C1 segment of cervical spinal cord (tissue), 14 donors: ENCODE data around the gene PRR7.
"Not testable (repeated sequence)": the region's sequence is repeated elsewhere in the genome, so short reads cannot be mapped to it uniquely, and the experiment has no call there.

Source experiments
- DNase-seq, 14 donors: peaks; one replicate each; lab custom pipeline; 2025; lab: John Stamatoyannopoulos, UW

The PRR7 gene, protein sequence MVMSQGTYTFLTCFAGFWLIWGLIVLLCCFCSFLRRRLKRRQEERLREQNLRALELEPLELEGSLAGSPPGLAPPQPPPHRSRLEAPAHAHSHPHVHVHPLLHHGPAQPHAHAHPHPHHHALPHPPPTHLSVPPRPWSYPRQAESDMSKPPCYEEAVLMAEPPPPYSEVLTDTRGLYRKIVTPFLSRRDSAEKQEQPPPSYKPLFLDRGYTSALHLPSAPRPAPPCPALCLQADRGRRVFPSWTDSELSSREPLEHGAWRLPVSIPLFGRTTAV

DNA sequence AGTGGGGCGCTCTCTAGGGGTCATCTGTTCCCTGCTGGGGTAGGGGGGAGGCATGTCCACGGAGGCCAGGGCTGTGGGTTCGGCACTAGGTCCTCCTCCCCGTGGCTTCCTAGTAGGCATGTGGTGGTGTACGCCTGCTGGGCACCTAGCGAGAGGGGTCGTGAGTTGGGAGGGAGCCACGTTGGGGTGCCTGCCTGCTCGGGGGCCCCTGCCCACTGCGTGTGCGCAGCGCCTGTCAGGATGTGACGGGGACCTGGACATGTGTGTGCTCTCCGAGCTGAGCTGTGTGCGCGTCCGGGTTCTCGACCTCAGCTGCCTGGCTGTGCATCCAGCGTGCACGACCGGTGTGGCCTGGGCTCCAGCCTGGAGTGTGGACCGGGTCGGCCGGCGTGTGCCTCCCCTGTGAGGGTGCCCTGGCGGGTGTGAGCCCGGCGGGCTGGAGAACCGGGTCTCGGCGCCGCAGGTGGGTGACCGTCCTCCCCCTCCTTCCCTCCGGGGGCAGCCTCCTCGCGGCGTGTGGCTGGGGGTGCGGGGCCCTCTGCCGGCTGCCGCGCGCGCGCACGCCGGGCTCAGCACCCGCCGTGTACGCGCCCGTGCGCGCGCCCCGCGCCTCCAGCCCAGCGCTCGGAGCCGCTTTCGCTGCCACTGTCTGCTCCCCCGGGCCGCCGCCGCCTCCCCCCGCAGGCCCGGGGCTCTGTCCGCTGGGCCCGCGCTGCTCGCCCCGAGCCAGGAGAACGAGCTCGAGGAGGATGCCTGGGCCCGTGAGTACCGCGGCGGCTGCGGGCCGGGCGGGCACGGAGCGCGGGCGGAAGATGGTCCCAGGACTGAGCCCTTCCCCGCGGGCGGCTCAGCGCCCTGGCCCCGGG lies at the start of gene PRR7:
PRR7 (plus strand) TSS at position 615 of the 866 bp plus-strand sequence. CDS start 8,254 bp downstream, outside the sequence.
- DNase-seq: peak in 12 of 14 donors; percentile 44 to 82 (median 56)

DNA sequence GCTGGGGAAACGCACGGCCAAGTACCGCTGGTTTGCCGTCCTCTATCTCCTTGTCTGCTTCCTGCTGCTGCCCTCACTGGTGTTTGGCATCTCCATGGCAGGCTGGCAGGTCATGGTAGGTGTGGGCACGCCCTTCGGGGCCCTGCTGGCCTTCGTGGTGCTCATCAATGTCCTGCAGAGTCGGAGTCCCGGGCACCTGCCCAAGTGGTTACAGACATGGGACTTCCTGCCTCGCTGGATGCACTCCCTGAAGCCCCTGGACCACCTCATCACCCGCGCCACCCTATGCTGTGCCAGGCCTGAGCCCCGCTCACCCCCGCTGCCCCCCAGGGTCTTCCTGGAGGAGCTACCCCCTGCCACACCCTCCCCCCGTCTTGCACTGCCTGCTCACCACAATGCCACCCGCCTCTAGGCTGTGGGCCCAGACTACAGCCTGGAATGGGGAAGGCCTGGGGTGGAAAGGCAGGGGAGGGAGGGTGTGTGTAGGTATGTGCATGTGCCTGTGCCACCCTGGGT lies 48.7 kb upstream of the PRR7 start:
- no peak for DNase-seq

DNA sequence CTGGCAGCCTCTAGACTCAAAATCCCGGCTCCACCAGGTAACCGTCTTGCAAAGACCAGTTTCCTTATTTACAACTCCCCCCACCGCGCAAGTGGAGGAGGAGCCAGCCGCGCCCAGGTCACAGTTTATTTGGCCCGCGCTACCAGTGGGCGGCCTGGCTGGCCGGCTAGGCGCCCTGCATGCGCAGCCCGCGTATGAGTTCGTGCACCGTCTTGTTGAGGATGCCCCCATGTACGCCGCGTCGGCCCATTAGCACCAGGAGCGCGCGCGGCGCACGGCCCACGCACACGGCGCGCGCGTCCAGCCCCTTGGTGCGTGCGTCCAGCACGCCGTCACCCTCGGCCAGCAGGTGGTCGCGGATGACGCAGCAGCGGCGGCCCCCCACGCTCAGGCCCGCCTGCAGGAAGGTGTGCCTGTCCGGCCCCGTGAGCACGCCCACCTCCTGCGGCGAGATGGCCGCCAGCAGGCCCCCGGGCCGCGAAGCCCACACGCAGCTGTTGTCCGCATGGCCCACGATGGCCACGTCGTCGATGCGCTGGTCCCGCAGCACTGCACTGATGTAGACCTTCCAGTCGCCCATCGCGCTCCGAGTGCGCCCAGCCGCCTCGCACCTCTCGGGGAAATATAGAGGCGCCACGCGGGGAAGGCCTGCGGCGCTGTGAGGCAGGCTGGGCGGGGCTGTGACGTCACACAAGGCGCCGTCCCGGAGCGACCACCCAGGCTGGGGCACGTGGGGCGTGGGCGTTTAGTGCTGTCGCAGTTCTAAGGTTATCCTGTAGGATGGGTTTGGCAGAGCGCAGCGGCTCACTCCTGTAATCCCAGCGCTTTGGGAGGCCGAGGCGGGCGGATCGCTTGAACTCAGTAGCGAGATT lies 46.4 kb upstream of the PRR7 start, which contains the start of gene PFN3:
PFN3 (minus strand) TSS at position 665 of the 872 bp plus-strand sequence; CDS start at position 580, 85 bp downstream.
- no peak for DNase-seq

DNA sequence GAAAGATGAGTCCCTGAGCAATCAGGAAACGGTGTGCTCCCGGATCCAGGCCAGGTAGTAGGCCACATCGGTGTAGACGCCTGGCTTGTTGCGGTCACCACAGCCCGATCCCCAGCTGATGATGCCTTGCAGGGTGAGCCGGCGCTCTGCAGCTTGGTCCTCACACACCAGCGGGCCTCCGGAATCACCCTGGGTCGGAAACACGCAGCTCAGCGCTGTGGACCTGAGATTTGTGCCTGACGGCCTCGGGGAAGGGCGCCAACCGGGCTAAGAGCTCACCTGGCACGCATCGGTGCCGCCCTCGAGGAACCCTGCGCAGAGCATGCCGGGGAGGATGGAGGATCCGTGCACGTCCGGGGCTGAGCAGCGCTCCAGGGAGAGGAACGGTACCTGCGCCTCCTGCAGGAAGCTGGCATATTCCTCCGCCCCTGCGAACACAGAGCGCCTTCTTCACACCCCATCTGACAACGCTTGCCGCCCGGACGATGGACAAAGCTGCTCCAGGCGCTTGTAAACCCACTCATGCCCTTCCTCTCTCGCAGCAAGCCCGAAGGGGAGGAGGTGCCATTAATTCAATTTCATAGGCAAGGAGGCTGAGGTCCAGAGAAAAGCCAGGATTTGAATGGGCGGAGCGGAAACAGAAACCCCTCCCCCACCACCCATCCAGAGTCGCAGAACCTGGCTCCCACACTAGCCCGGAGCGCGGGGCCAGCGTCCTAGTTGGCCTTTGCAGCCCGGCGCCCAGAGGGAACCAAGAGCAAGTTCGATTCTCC lies 44.2 kb upstream of the PRR7 start:
- DNase-seq: peak in 1 of 14 donors; percentile 31

DNA sequence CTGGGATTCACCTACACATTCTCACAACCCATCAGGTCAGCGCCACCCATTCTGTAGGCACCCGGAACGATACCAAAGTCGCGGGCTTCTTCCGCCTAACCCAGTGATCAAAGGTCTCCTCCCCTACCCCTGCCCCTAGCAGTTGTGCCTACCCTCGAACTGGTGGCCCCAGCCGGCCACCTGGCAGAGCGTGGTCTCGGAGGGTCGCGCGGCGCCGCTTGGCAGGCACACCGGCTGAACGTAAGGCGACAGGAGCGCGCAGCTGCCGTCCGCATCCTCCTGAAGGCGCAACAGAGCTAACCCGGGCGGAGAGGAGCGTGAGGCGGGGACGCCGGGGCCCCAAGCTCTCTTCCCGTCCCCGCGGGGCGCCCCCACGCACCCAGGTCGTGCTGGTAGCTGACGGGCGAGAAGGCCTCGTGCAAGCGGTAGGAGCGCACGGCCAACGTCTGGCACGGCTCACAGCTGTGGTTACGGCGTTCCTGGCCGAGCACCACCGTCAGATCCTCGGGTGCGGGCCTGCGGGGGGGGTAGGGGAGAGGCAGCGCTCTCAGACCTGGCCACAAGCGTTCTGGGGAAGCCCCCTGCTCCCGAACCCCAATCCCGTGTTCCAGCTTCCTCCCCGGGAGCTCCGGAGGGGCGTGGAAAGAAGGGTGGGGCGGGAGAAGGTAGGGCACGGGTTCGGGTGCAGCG lies 43.4 kb upstream of the PRR7 start:
- DNase-seq: no peak

DNA sequence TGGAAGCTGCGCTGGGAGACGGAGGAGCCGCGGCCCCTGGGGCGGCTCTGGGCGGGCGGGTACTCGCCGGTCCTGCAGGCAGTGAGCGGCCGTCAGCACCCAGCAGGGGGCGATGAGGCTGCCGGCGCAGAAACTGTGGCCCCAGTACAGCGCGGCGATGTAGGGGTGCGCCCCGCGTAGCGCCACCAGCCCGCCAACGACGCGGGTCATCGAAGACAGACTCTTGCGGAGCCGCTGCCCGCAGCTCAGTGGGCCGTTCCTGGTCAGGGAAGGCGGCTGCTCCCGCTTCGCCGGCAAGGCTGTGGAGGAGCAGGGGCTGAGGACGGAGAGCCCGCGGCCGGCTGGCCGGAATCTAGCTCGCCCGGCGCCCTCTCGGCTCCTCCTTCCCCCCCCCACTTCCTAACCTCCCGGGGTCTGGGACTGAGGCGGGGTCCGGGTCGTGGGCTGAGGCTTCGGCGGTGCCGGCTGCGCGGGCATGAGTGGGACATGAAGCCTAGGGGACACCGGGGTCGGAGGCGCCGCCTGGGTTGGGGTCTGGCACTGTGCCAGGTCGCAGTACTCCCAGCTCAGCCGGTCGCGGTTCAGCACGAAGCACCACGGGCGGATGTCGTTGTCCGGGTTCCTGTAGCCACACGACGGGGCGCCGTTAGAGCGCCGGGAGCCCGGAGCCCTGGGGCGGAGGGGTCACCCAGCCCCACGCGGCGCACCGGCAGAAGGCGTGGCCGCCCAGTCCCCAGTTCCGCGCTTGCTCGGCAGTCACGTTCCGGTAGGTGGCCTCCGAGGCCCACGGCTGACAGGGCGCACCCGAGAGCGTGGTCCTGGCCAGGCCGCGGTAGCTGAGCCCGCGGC lies 42.6 kb upstream of the PRR7 start:
- peak in 12 of 14 donors; percentile 4 to 57 (median 38) for DNase-seq

DNA sequence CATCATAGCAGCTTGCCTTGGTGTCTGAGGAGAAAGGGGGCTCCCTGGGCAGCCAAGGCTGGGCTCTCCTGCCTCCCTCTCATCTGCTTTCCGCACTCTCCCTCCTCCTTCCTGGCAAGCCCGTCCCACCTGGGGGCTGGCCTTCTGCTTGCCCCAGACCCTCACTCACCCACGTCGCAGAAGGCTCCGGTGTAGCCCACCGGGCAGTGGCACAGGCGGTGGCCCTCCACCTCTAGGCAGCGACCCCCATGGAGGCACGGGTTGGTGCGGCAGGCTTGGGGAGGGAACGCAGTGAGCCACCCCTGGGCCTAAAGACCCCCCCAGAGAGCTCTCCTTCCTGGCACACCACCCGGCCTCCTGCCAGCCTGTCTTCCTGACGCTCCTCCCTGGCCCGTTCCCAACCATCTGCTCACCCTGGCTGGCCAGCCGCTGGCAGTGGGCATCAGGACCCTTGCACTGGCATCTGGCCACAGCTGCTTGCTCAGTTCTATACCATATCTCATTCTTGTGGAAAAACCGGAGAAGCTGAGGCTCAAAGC lies 41.9 kb upstream of the PRR7 start:
- DNase-seq: no peak

DNA sequence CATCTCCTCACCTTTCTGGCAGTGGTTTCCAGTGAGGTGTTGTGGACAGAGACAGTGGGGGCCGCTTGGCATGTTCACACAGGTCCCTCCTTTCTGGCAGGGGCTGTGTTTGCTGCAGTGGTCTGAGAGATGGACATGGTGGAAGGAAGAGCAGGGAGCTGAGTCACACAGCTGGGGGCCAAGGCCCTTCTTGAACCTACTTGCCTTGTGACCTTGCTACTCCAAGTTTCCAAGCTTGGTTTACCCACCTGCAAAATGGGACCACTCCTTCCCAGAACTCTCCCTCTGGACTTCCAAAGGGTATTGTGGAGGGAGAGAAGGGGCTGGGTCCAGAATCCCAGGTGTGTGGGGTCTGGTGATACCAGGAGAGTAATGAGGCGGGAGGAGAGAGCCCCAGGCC lies 41.3 kb upstream of the PRR7 start:
- no peak for DNase-seq

DNA sequence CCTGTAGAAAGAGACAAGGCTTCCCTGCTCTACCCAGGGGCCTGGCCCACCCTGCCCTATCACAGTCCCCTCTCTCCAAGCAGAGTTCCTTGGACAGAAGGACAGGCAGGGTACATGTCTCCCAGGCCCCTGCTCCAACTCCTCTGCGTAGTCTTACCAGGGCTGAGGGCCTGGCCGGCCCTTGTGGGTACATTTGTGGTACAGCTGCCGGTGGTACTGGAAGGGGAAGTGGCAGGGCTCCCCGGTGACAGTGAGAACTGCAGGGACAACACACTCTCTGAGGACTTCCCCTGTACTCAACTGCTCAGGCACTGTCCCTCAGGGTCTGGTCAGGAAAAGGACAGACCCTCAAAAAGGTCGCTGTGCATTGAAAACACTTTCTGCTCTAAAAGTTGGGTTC lies 40.8 kb upstream of the PRR7 start:
- DNase-seq: no peak

DNA sequence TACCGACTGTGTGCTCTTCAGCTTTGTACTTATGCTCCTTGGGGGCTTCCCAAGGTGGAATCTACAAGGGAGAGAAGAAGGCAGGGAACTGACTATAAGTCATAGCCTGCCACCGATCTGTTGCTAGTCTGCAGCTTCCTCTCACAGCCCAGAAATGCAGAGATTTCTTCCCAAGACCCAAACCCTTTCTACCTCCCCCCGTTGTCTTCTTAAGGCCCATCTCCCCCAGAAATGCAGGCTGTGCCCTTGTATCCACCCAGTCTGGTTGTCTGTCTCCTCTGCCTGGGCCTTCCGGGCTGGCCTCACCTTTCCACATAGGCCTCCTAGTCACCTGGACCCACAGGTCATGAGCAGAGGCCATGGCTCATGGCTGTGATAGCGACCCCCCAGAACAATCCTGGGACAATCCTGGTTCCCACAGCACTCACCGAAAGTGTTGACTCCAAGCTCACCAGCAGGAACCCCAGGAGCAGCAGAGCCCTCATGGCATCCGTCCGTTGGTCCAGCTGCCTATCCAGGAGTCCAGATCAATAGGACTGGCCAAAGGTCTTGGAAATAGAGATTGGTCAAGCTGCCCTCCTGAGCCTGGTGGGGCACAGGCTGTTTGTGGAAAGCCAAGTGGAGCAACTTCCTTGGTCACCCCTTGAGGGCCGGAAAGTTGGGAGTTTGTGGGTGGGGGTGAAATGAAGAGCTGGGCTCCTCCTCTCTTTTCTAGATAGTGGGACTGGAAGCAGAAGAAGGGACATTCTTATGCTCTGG lies 37.4 kb upstream of the PRR7 start, which contains the start of gene F12:
F12 (minus strand) TSS at position 522 of the 759 bp plus-strand sequence; CDS start at position 485, 37 bp downstream.
- no peak for DNase-seq

DNA sequence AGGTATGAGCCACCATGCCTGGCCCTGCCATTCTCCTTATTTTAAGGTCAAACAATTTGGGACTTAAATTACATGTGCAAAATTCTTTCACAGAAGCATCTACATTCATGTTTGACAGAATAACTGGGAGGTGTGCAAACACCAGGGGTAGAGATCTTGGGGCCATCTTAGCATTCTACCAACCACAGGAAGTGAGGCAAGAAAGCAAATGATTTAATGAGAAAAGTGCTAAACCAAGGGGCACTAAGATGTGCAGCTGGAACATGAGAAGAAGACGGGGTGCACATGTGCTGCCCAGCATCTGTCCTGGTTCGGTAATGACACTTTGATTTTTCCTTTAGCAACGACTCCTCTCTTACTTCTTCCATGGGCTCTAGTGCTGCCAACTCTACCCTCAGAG lies 36.0 kb upstream of the PRR7 start:
- no peak for DNase-seq

DNA sequence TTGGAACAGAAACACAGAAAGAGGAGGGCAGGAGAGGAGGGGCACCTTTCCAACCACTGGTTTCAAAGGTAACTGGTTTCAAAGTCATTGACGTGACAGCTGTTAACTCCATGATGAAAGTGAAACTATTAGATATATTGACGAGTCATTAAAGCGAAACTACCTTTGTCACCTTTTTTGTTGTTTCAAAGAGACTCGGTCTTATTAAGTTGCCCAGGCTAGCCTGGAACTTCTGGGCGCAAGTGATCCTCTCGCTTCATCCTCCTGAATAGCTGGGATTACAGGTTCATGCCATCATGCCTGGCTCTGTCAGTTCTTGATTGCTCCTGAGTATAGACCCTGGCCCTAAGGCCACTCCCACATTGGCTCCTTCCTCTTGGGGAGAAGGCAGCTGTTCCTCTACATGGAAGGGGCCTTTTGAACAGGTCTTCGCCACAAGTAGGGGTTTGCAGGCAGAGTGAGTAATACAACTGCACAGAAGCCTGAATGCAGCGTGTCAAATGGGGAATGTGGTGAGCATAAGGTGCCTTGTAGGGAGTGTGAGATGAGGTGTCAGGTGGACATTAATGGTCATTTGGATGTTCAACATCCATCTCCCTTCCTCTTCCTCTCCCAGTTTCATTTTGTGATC lies 33.9 kb upstream of the PRR7 start:
- DNase-seq: no peak

DNA sequence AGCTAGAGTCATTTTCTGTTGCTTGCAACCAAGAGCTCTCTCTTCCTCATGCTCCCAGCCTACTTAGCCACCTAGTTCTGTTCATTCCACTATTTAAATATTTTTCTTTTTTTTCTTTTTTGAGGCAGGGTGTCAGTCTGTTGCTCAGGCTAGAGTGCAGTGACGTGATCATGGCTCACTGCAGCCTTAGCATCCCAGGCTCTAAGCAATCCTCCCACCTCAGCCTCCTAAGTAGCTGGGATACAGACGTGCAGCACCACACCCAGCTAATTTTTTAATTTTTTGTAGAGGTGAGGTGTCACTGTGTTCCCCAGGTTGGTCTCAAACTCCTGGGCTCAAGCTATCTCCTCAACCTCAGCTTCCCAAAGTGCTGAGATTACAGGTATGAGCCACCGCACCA lies 32.1 kb upstream of the PRR7 start:
- no peak for DNase-seq

DNA sequence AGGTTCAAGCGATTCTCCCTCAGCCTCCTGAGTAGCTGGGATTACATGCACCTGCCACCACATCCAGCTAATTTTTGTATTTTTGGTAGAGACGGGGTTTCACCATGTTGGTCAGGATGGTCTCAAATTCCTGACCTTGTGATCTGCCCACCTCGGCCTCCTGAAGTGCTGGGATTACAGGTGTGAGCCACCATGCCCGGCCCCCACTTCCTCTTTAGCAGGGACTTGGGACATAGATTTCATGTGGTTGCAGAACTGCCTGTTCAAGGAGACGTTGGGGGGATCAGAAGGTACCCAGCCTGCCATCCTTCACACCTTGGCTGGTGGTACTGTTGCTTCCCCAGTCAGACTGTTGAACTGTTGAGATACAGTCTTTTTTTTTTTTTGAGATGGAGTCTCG lies 29.5 kb upstream of the PRR7 start:
- DNase-seq: not testable (repeated sequence)

DNA sequence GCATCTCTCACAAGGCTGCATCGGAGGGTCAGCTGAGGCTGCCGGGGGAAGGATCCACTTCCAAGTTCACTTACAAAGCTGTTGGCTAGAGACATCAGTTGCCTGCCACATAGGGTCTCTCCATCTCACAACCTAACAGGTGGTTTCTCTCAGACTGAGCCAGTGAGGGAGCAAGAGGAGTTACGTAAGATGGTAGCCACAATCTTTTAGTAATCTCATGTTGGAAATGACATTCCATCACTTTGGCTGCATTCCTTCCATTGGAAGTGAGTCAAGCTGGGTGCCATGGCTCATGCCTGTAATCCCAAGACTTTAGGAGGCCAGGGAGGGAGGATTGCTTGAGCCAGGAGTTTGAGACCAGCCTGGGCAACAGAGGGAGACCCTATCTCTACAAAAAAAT lies 27.6 kb upstream of the PRR7 start:
- DNase-seq: no peak

DNA sequence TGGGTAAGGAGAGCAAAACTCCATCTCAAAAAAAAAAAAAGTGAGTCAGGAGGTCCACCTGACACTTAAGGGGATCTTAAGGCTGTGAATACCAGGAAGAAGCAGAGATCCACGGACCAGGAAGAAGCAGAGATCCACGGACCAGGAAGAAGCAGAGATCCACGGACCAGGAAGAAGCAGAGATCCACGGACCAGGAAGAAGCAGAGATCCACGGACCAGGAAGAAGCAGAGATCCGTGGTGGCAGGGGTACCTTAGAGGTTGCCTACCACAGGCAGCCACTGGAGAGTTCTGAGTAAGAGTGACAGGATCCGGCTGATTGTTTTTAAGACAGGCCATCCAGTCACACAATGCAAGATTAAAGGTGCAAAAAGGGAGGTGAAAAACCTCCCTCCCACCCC lies 26.1 kb upstream of the PRR7 start:
- DNase-seq: not testable (repeated sequence)

DNA sequence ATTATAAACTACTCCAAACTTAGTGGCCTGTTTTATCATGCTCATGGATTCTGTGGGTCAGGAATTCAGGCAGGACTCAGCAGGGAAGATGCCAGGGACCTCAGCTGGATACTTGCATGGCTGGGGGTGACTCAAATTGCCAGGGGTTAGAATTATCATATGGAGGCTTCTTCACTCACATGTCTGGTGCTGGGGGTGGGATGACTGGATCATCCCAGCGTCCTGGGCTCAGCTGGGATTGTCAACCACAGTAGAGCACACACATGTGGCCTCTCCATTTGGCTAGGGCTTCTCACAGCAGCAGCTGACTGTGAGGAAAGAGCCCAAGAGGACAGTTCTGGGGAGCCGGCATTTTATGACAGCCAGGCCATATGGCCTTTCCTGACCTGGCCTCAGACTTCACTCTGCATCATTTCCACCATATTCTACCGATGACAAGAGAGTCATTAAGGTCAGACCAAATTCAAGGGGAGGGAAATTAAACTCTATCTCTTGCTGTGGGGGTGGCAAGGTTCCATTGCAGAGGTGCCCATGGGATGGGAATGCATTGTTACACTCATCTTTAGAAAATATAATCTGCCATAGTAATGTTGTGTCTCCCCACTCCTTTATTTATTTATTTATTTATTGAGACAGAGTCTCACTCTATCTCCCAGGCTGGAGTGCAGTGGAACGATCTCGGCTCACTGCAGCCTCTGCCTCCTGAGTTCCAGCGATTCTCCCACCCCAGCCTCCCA lies 25.4 kb upstream of the PRR7 start:
- no peak for DNase-seq
